Neural crest cell (in vitro differentiated cells): ENCODE measurements around the gene GORASP1. TPM values are rescaled to one million over a fixed set of nuclear protein-coding genes. Genes with fewer than 3 reads are reported as not detected.

Experiments used
- DNase-seq: peaks from one replicate; pipeline ENCODE4 v3.0.0; 2021; ENCODE audit warnings: low read depth, mixed read lengths, low spot score
- H3K27ac Mint-ChIP-seq: one replicate; pipeline ENCODE4 v1.8.0; 2021; ENCODE audit warnings: mild to moderate bottlenecking, mixed read lengths; ENCODE audit not compliant: unreplicated experiment
- H3K27me3 Mint-ChIP-seq: 2 replicates; pipeline ENCODE4 v1.8.0; 2021; ENCODE audit warnings: low read depth, mild to moderate bottlenecking, mixed read lengths
- H3K36me3 Mint-ChIP-seq: 2 replicates; pipeline ENCODE4 v1.8.0; 2021; ENCODE audit warnings: low read depth, mild to moderate bottlenecking, mixed read lengths
- H3K4me1 Mint-ChIP-seq: 2 replicates; pipeline ENCODE4 v1.8.0; 2021; ENCODE audit warnings: mixed read lengths
- H3K4me3 Mint-ChIP-seq: one replicate; pipeline ENCODE4 v1.8.0; 2021; ENCODE audit warnings: mild to moderate bottlenecking, mixed read lengths
- H3K9me3 Mint-ChIP-seq: 2 replicates; pipeline ENCODE4 v1.8.0; 2021; ENCODE audit warnings: mixed read lengths
- CTCF ChIP-seq: fragments of 200-600 bp; sonication (generic); conservative IDR thresholded peaks from 2 replicates; pipeline ENCODE4 v1.5.0; 2021; ENCODE audit warnings: antibody characterized with exemption, mild to moderate bottlenecking
- total RNA-seq: library from RNA; stranded (reverse); gene quantifications from 2 replicates; pipeline ENCODE4 v1.2.1, GENCODE V29; 2021

GORASP1 gene
- total RNA-seq, 1 donor from 2014 or later: 54.0 TPM

GRCh38 chr3:39150148-39150802 lies 42.8 kb upstream of the GORASP1 start:
- H3K27me3 Mint-ChIP-seq: peaks cover 23% of the 10 kb centered on the region
- TF ChIP-seq CTCF: peak; percentile 27
- H3K27ac Mint-ChIP-seq: peak overlapping the region; percentile 64
- no peaks in the 10 kb centered on the region for H3K9me3 Mint-ChIP-seq
- no peak for DNase-seq
- H3K36me3 Mint-ChIP-seq: no peaks in the 10 kb centered on the region
- H3K4me3 Mint-ChIP-seq: peak overlapping the region; percentile 83
- H3K4me1 Mint-ChIP-seq: peaks cover 77% of the 10 kb centered on the region

GRCh38 chr3:39149498-39150147 lies 42.2 kb upstream of the GORASP1 start:
- H3K36me3 Mint-ChIP-seq: no peaks in the 10 kb centered on the region
- TF ChIP-seq CTCF: no peak
- DNase-seq: no peak
- H3K27ac Mint-ChIP-seq: no peak overlapping the region
- H3K4me3 Mint-ChIP-seq: peak overlapping the region; percentile 83
- peaks cover 76% of the 10 kb centered on the region for H3K4me1 Mint-ChIP-seq
- H3K27me3 Mint-ChIP-seq: peaks cover 22% of the 10 kb centered on the region
- H3K9me3 Mint-ChIP-seq: no peaks in the 10 kb centered on the region

- H3K36me3 Mint-ChIP-seq: no peaks in the 10 kb centered on the region
- H3K27me3 Mint-ChIP-seq: peaks cover 18% of the 10 kb centered on the region
Observed at GRCh38 chr3:39149059-39149455, 41.6 kb upstream of the GORASP1 start.

GRCh38 chr3:39148435-39149058 lies 41.1 kb upstream of the GORASP1 start:
- DNase-seq: no peak
- Mint-ChIP-seq H3K4me1 (peaks cover 71% of the 10 kb centered on the region), H3K27me3 (peaks cover 18% of the 10 kb centered on the region), H3K9me3 (no peaks in the 10 kb centered on the region), H3K27ac (peak overlapping the region; percentile 96), H3K36me3 (no peaks in the 10 kb centered on the region), H3K4me3 (peak overlapping the region; percentile 28)
- no peak for TF ChIP-seq CTCF

More at GRCh38 chr3:39149059-39149455, 41.6 kb upstream of the GORASP1 start:
- Mint-ChIP-seq H3K4me3 (peak overlapping the region; percentile 50), H3K9me3 (no peaks in the 10 kb centered on the region), H3K27ac (peak overlapping the region; percentile 68), H3K4me1 (peaks cover 71% of the 10 kb centered on the region)
- DNase-seq: no peak
- TF ChIP-seq CTCF: no peak

GRCh38 chr3:39147711-39148434 lies 40.4 kb upstream of the GORASP1 start:
- Mint-ChIP-seq H3K4me1 (peaks cover 71% of the 10 kb centered on the region), H3K36me3 (no peaks in the 10 kb centered on the region), H3K27ac (peak overlapping the region; percentile 96), H3K4me3 (peak overlapping the region; percentile 28), H3K9me3 (no peaks in the 10 kb centered on the region), H3K27me3 (peaks cover 18% of the 10 kb centered on the region)
- no peak for DNase-seq
- no peak for TF ChIP-seq CTCF
